ENCODE data around the gene GREB1. TPM values are rescaled to one million over a fixed set of nuclear protein-coding genes. Genes with fewer than 3 reads are reported as not detected.

GREB1 gene
- total RNA-seq, 1 donor from 2014 or later, result 2.3 TPM

DNA sequence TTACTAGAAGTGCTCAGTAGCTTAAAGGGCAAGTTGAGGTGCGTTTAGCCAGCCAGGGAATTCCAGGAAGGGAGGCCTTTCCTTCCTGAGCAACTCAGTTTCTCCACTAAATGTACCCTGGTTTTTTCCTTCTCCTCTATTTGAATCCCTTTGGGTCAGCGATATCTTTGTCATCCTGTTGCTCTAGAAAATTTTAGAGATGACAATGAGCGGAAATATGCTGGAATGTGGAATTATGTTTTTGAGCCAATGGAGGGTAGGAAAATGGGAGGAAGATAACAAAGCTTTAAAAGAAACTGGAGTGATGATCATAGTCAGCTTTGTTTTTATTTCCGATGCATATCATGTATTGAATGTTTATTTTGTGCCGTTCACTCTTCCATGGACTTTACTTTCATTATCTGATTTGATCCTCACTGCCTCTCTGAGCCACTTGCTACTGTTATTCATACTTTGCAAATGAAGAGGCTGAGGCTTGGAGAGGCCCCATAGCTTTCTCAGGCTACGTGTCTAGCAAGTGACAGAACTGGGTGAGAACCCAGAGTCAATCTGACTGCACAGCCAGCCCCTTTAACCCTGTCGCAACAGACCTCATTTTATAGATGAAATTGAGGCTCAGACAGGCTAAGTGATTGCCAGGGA lies 68.8 kb downstream of the GREB1 start:
- DNase-seq, result no peak
- H3K36me3 ChIP-seq, result no peaks in the 10 kb centered on the region
- no peaks in the 10 kb centered on the region for H3K9me3 ChIP-seq
- H3K4me3 ChIP-seq, result no peak overlapping the region
- intact Hi-C loops (cut with DNase I), result no loop called here
- no peak for ATAC-seq
- no peaks in the 10 kb centered on the region for H3K27me3 ChIP-seq (ENCODE audit: low read depth)
- H3K27ac ChIP-seq, result no peak overlapping the region
- TF ChIP-seq, protein P1, sequence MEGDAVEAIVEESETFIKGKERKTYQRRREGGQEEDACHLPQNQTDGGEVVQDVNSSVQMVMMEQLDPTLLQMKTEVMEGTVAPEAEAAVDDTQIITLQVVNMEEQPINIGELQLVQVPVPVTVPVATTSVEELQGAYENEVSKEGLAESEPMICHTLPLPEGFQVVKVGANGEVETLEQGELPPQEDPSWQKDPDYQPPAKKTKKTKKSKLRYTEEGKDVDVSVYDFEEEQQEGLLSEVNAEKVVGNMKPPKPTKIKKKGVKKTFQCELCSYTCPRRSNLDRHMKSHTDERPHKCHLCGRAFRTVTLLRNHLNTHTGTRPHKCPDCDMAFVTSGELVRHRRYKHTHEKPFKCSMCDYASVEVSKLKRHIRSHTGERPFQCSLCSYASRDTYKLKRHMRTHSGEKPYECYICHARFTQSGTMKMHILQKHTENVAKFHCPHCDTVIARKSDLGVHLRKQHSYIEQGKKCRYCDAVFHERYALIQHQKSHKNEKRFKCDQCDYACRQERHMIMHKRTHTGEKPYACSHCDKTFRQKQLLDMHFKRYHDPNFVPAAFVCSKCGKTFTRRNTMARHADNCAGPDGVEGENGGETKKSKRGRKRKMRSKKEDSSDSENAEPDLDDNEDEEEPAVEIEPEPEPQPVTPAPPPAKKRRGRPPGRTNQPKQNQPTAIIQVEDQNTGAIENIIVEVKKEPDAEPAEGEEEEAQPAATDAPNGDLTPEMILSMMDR (IDR thresholded peaks at IDR 0.05), result no peak
- H3K4me1 ChIP-seq, result no peaks in the 10 kb centered on the region

- intact Hi-C loops (cut with DNase I), result no loop called here
- H3K27me3 ChIP-seq (ENCODE audit: low read depth), result no peaks in the 10 kb centered on the region
- no peak overlapping the region for H3K4me3 ChIP-seq
- DNase-seq (no peak), ATAC-seq (peak in 1 of 2 donors; percentile 18)
- H3K9me3 ChIP-seq, result no peaks in the 10 kb centered on the region
- TF ChIP-seq, protein P1 (IDR thresholded peaks at IDR 0.05), result no peak
- no peaks in the 10 kb centered on the region for H3K36me3 ChIP-seq
- no peak overlapping the region for H3K27ac ChIP-seq
- H3K4me1 ChIP-seq, result no peaks in the 10 kb centered on the region
Measured at GRCh38 chr2:11610624-11611242, 76.9 kb downstream of the GREB1 start.

GRCh38 chr2:11611251-11611650 lies 77.4 kb downstream of the GREB1 start:
- TF ChIP-seq, protein P1 (IDR thresholded peaks at IDR 0.05), result no peak
- no peak for ATAC-seq

DNA sequence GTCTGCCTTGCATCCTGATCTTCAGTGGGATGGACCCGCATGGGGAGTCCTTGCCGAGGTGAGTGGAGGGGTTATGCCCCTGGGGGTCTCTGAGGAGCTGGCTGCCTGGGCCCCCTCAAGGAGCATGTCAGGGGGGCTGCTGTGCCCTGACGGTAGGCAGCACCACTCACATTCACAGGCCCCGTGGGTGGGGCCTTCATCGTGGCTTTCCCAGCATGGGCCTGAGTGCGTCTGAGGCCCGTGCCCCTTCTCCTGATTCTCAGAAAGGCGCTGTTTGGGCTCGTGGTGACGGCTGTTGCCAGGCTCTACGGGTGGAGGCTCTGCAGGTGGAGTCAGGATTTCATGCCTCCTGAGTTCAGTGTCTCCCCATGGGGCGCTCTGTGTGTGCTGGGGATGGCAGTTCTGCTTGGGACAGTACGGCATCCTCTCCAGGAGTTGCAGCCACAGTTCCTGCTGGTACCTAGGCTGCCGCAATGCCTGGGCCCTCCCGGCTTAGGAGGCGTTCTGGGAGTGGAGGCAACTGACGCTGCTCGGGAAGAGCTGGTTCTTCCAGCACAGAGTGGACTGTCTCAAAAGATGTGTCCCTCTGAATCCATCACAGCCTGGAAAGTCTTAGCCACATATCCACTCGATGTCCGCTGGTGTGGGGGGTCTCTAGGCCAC lies 78.8 kb downstream of the GREB1 start:
- H3K9me3 ChIP-seq, result no peaks in the 10 kb centered on the region
- H3K27ac ChIP-seq, result no peak overlapping the region
- H3K36me3 ChIP-seq, result no peaks in the 10 kb centered on the region
- H3K4me1 ChIP-seq, result no peaks in the 10 kb centered on the region
- intact Hi-C loops (cut with DNase I), result no loop called here
- H3K4me3 ChIP-seq, result no peak overlapping the region
- TF ChIP-seq, protein P1 (IDR thresholded peaks at IDR 0.05), result no peak
- no peaks in the 10 kb centered on the region for H3K27me3 ChIP-seq (ENCODE audit: low read depth)
- DNase-seq (no peak), ATAC-seq (peak in 1 of 2 donors; percentile 8)

More at GRCh38 chr2:11611251-11611650, 77.4 kb downstream of the GREB1 start:
- Histone ChIP-seq H3K9me3 (no peaks in the 10 kb centered on the region), H3K27ac (no peak overlapping the region), H3K4me1 (no peaks in the 10 kb centered on the region), H3K27me3 (ENCODE audit: low read depth) (no peaks in the 10 kb centered on the region), H3K4me3 (no peak overlapping the region), H3K36me3 (no peaks in the 10 kb centered on the region)
- intact Hi-C loops (cut with DNase I), result no loop called here
- DNase-seq, result no peak

DNA sequence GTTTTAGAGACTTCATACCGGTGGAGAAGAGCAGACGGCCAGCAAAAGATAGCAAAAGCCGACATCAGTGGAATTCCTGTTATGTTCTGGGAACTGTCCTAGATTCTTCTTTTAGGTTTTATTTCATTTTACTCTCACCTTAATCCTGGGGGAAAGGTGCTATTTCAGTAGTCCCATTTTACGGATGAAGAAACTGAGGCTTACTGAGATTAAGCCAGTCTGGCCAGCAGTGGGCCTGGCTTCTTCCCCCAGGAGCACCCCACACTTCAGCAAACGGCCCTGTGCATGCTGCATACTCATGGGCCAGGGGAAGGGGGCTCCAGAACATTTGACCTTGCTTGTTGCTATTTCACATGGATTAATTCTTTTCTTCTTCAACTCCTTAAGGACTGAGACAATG lies 79.5 kb downstream of the GREB1 start:
- ATAC-seq (no peak), DNase-seq (no peak)
- Histone ChIP-seq H3K36me3 (no peaks in the 10 kb centered on the region), H3K9me3 (no peaks in the 10 kb centered on the region), H3K4me3 (no peak overlapping the region), H3K27me3 (ENCODE audit: low read depth) (no peaks in the 10 kb centered on the region), H3K27ac (no peak overlapping the region), H3K4me1 (no peaks in the 10 kb centered on the region)
- intact Hi-C loops (cut with DNase I), result no loop called here
- TF ChIP-seq, protein P1 (IDR thresholded peaks at IDR 0.05), result no peak
